Breast epithelium (tissue), 3 donors: ENCODE results near the gene TCEAL3.

ENCODE experiments used
- POLR2A ChIP-seq: fragments of 450-650 bp; IDR thresholded peaks from one replicate; pipeline ENCODE4 v1.6.1; 2016; ENCODE audit warnings: antibody characterized with exemption, mild to moderate bottlenecking, moderate library complexity
- TF ChIP-seq, protein P1 (sequence below), 3 donors: fragments of 450-650 bp; IDR thresholded peaks; one replicate each; pipeline ENCODE4 v1.5.1; 2016 to 2017; ENCODE audit warnings: antibody characterized with exemption in 3 of 3, mild to moderate bottlenecking in 3 of 3, moderate library complexity in 3 of 3

DNA sequence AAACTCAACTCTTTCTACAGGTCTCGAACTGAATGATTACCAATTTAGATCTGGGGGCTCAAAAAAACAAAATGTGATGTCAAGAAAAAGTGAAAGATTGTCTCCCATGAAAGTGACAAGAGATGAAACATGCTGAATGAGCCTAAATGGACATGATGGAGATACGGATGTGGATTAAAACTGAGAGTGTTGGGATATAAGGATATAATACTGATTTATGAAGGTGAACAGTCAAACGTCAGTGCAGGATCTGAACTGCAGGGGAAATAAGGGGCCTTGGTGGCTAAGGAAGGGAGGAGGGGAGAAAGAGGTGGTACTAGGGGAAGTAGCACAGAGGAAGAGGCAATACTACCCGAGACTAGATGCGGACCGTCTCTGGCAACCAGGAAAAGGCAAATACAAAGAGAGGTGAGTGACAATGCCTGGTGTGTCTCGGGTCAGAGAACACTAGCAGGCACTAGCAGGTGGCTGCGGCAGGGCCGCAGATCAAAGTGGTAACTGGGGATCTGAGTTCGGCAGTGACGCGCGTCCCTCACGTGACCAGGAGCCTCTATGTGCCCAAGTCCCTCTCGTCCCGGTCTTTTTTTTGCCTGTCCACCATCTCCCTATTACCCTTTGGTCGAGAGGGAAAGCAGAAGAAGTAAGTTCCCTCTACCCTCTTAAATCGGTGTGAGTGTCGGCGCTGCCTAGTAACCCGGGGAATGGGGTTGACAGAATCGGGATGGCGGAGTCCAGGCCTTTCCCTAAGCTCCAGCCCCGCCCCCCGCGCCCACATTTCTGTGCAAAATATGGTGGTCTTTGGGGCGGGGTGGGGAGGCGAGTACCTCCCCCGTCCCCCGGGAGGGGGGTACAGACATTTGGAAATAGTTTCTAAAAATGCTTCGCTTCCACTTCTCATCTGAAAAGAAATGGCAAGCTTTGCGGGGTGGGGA is 20.9 kb downstream of the TCEAL3 start, which contains the start of gene TCEAL1:
- TF ChIP-seq, protein P1, sequence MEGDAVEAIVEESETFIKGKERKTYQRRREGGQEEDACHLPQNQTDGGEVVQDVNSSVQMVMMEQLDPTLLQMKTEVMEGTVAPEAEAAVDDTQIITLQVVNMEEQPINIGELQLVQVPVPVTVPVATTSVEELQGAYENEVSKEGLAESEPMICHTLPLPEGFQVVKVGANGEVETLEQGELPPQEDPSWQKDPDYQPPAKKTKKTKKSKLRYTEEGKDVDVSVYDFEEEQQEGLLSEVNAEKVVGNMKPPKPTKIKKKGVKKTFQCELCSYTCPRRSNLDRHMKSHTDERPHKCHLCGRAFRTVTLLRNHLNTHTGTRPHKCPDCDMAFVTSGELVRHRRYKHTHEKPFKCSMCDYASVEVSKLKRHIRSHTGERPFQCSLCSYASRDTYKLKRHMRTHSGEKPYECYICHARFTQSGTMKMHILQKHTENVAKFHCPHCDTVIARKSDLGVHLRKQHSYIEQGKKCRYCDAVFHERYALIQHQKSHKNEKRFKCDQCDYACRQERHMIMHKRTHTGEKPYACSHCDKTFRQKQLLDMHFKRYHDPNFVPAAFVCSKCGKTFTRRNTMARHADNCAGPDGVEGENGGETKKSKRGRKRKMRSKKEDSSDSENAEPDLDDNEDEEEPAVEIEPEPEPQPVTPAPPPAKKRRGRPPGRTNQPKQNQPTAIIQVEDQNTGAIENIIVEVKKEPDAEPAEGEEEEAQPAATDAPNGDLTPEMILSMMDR (IDR thresholded peaks at IDR 0.05): no peak
- TF ChIP-seq POLR2A: no peak
